ENCODE data around the gene SLC12A4. TPM values are rescaled to one million over a fixed set of nuclear protein-coding genes. Genes with fewer than 3 reads are reported as not detected.

The SLC12A4 gene
- total RNA-seq, 4 donors from 2014 or later: 31.2 to 165 (median 72.2) TPM

GRCh38 chr16:67928561-67929364 is 39.7 kb downstream of the SLC12A4 start:
- H3K4me1 ChIP-seq: peaks cover 29% of the 10 kb centered on the region
- WGBS: 66% methylated on average over 6 of the region's 16 CpGs
- H3K4me3 ChIP-seq: no peak overlapping the region
- H3K9me3 ChIP-seq: no peaks in the 10 kb centered on the region
- H3K27ac ChIP-seq: no peak overlapping the region
- TF ChIP-seq EP300 (IDR thresholded peaks at IDR 0.05) (no peak), POLR2AphosphoS5 (IDR thresholded peaks at IDR 0.05) (no peak), CTCF (IDR thresholded peaks at IDR 0.05) (peak; percentile 59 to 85), POLR2A (IDR thresholded peaks at IDR 0.05) (no peak)
- H3K27me3 ChIP-seq: no peaks in the 10 kb centered on the region
- peak in 1 of 2 donors; percentile 84 for DNase-seq (ENCODE audit: low spot score in 2 of 2)
- peaks cover 34% of the 10 kb centered on the region for H3K36me3 ChIP-seq

GRCh38 chr16:67928147-67928546 is 40.3 kb downstream of the SLC12A4 start:
- TF ChIP-seq CTCF (IDR thresholded peaks at IDR 0.05): no peak
- TF ChIP-seq EP300 (IDR thresholded peaks at IDR 0.05): no peak
- TF ChIP-seq POLR2AphosphoS5 (IDR thresholded peaks at IDR 0.05): no peak
- TF ChIP-seq POLR2A (IDR thresholded peaks at IDR 0.05): no peak
- Histone ChIP-seq H3K27ac (no peak overlapping the region), H3K36me3 (peaks cover 34% of the 10 kb centered on the region), H3K4me3 (no peak overlapping the region), H3K27me3 (no peaks in the 10 kb centered on the region), H3K4me1 (peaks cover 35% of the 10 kb centered on the region), H3K9me3 (no peaks in the 10 kb centered on the region)
- 83% methylated on average over 7 of the region's 7 CpGs for WGBS
- no peak for DNase-seq (ENCODE audit: low spot score in 2 of 2)

GRCh38 chr16:67927131-67927941 is 41.1 kb downstream of the SLC12A4 start:
- H3K27me3 ChIP-seq: no peaks in the 10 kb centered on the region
- no peak for DNase-seq (ENCODE audit: low spot score in 2 of 2)
- no peak for TF ChIP-seq CTCF (IDR thresholded peaks at IDR 0.05)
- TF ChIP-seq POLR2A (IDR thresholded peaks at IDR 0.05): no peak
- no peak for TF ChIP-seq POLR2AphosphoS5 (IDR thresholded peaks at IDR 0.05)
- no peak for TF ChIP-seq EP300 (IDR thresholded peaks at IDR 0.05)
- WGBS: 90% methylated on average over 22 of the region's 22 CpGs
- no peak overlapping the region for H3K4me3 ChIP-seq
- no peak overlapping the region for H3K27ac ChIP-seq
- peaks cover 34% of the 10 kb centered on the region for H3K36me3 ChIP-seq
- H3K4me1 ChIP-seq: peaks cover 43% of the 10 kb centered on the region
- H3K9me3 ChIP-seq: no peaks in the 10 kb centered on the region

DNA sequence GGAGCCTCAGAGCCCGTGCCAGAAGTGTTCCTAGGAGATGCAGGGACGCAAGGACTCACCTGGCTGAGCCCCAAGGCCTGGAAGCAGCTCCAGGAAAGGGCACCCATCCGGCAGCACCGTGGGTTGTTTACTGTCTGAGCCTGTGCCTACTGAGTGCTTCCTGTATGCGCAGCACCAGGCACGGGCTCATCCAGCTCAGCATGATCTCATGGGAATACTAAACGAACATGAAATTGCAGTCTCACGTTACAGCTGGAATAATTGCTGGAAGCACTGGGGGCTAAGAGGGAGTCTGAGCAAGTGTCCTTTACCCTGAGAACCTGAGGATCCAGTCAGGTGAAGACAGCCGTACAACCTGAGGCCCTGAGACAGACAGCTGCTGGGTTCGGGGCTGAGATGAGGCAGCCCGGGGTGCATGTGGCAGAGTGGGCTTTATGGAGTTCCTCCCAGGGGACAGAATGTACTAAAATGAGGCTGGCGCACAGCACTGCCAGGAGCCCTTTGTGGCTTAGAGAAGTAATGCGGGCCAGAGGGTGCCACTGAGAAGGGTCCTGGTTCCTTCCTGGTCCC is 42.2 kb downstream of the SLC12A4 start:
- Histone ChIP-seq H3K9me3 (no peaks in the 10 kb centered on the region), H3K4me3 (no peak overlapping the region), H3K4me1 (peaks cover 49% of the 10 kb centered on the region), H3K27me3 (no peaks in the 10 kb centered on the region), H3K27ac (peak overlapping the region; percentile 2), H3K36me3 (peaks cover 30% of the 10 kb centered on the region)
- 44% methylated on average over 8 of the region's 13 CpGs for WGBS
- no peak for TF ChIP-seq CTCF (IDR thresholded peaks at IDR 0.05)
- TF ChIP-seq EP300 (IDR thresholded peaks at IDR 0.05): no peak
- no peak for TF ChIP-seq POLR2A (IDR thresholded peaks at IDR 0.05)
- no peak for TF ChIP-seq POLR2AphosphoS5 (IDR thresholded peaks at IDR 0.05)
- no peak for DNase-seq (ENCODE audit: low spot score in 2 of 2)

All from suprapubic skin (tissue), 4 donors.